AG04450 (cell line): ENCODE results near the gene HEPACAM2. TPM values are rescaled to one million over a fixed set of nuclear protein-coding genes. Genes with fewer than 3 reads are reported as not detected.

Source experiments
- CTCF ChIA-PET: fragments of 300-600, 350-600 bp; formaldehyde crosslinking; extraction: SDS; loops from one replicate; lab custom pipeline; 2022; ENCODE audit warnings: antibody characterized with exemption, inconsistent platforms; lab: Charles Lee
- POLR2A ChIA-PET: fragments of 350-600 bp; formaldehyde crosslinking; extraction: SDS; loops from one replicate; lab custom pipeline; 2021; ENCODE audit warnings: antibody characterized with exemption, inconsistent platforms; lab: Yijun Ruan, JAX
- DNase-seq: peaks from one replicate; pipeline ENCODE4 v3.0.0-alpha.2; 2011; ENCODE audit warnings: low read depth, low spot score
- H3K27ac ChIP-seq: one replicate; pipeline ENCODE4 v1.5.1; 2012; ENCODE audit warnings: low read depth, low read length, control low read depth
- H3K27me3 ChIP-seq: one replicate; pipeline ENCODE4 v1.6.0; 2012; ENCODE audit warnings: low read length; ENCODE audit not compliant: control insufficient read depth, insufficient read depth
- H3K4me3 ChIP-seq: 2 replicates; pipeline ENCODE4 v1.5.1; 2011; ENCODE audit warnings: mild to moderate bottlenecking, low read depth, low read length, control low read depth
- H3K9me3 ChIP-seq: 2 replicates; pipeline ENCODE4 v1.5.1; 2012; ENCODE audit warnings: low read length; ENCODE audit not compliant: control insufficient read depth, insufficient read depth
- polyA plus RNA-seq: library from polyadenylated mRNA; depleted of rRNA; stranded (reverse); fragments of >200 nt; gene quantifications from 2 replicates; pipeline ENCODE4 v1.2.3, GENCODE V29; 2011
- TF ChIP-seq, protein P1 (sequence below): IDR thresholded peaks from 2 replicates; pipeline ENCODE4 v1.5.1; 2011; ENCODE audit warnings: low read depth, low read length, control low read depth, inconsistent platforms

The HEPACAM2 gene
- polyA plus RNA-seq, 1 experiment = not detected

DNA sequence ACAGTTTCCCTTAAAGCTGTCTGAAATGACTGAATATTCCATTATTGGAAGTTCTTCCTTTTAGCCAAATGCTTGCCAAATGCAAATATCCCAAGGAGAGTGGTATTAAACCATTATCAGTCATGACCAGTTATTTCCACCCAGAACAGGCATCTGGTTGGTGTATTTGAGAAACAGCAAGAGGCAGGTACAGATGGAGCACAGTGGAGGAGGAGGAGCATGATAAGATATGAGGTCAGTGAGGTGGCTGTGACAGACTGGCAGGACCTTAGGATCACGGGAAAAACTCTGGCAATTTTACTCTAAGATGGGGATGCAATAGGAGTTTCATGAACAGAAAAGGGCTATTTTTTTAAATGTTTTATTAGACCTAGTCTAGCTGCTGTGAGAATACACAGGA is 6.4 kb downstream of the HEPACAM2 start:
- Histone ChIP-seq H3K9me3 (no peaks in the 10 kb centered on the region), H3K27me3 (peaks cover 10% of the 10 kb centered on the region), H3K4me3 (no peak overlapping the region), H3K27ac (no peak overlapping the region)
- TF ChIP-seq, protein P1, sequence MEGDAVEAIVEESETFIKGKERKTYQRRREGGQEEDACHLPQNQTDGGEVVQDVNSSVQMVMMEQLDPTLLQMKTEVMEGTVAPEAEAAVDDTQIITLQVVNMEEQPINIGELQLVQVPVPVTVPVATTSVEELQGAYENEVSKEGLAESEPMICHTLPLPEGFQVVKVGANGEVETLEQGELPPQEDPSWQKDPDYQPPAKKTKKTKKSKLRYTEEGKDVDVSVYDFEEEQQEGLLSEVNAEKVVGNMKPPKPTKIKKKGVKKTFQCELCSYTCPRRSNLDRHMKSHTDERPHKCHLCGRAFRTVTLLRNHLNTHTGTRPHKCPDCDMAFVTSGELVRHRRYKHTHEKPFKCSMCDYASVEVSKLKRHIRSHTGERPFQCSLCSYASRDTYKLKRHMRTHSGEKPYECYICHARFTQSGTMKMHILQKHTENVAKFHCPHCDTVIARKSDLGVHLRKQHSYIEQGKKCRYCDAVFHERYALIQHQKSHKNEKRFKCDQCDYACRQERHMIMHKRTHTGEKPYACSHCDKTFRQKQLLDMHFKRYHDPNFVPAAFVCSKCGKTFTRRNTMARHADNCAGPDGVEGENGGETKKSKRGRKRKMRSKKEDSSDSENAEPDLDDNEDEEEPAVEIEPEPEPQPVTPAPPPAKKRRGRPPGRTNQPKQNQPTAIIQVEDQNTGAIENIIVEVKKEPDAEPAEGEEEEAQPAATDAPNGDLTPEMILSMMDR = no peak
- ChIA-PET CTCF (interaction anchor here (1.1 kb wide), 1 partner anchor 9 kb away, joined by 3 read pairs; no protein-coding TSS in a partner anchor), POLR2A (no interaction called here)
- DNase-seq = no peak

DNA sequence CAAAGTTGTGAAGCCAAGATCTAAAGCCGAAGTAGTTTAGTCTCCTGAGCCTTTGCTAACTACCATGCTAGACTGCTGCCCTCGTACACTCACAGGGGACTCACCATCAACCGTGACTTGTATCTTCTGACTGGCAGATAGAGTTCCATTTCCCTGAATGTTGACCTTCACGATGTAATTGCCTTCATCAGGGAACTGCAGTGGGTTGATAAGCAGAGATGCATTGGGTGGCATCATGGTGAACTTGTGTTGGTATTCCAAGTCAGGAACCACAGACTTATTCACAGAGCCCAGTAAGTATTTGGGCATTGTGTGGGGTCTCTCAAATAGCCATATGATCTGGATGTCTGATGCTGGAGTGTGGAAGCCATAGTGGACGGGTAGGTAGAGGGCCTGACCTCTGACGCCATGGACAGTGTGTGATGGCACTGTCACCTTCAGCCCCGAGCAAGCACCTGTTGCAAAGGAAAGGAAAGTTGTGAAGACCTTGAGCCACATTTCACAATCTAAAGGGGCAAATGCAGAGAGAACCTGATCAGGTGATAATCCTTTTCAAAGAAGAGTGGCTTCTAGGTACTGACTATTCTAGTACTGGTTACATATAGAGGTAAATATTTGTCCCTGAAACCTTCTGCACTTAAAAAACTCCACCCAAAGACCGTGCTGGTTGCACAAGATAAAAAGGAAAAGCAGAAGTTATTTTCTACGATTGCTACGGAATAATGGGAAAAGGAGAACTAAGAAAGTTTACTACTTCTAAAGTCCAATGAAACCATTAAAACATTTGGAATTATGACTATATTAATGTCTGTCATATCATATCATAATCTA is 7.1 kb downstream of the HEPACAM2 start:
- ChIA-PET CTCF (interaction anchor here (1.1 kb wide), 1 partner anchor 10 kb away, joined by 3 read pairs; no protein-coding TSS in a partner anchor), POLR2A (no interaction called here)

DNA sequence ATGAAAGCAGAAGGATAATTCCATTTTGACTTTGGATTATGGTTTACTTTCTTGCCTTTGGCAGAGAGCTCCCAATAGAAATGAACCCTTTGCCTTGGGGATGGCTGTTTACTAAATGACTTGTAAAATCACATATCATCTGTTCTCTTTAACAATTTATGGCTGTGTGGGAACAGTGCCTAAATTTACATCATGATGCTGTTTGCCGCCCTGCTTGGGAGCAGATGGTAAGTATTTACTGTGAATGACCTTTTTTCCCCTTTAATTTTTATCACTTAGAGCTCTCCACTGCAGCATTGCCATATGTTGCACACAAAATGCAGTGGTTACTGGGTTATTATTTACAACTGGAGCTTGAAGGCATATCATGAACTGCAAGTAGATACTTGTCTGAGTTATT is 13.4 kb downstream of the HEPACAM2 start:
- H3K27me3 ChIP-seq = peaks cover 3% of the 10 kb centered on the region
- no peak overlapping the region for H3K27ac ChIP-seq
- TF ChIP-seq, protein P1 = no peak
- ChIA-PET CTCF (no interaction called here), POLR2A (no interaction called here)
- no peak overlapping the region for H3K4me3 ChIP-seq
- H3K9me3 ChIP-seq = no peaks in the 10 kb centered on the region
- no peak for DNase-seq

More for the DNA sequence above, 7.1 kb downstream of the HEPACAM2 start:
- Histone ChIP-seq H3K4me3 (no peak overlapping the region), H3K27me3 (peaks cover 10% of the 10 kb centered on the region), H3K27ac (no peak overlapping the region), H3K9me3 (no peaks in the 10 kb centered on the region)
- no peak for DNase-seq
- TF ChIP-seq, protein P1 = no peak

DNA sequence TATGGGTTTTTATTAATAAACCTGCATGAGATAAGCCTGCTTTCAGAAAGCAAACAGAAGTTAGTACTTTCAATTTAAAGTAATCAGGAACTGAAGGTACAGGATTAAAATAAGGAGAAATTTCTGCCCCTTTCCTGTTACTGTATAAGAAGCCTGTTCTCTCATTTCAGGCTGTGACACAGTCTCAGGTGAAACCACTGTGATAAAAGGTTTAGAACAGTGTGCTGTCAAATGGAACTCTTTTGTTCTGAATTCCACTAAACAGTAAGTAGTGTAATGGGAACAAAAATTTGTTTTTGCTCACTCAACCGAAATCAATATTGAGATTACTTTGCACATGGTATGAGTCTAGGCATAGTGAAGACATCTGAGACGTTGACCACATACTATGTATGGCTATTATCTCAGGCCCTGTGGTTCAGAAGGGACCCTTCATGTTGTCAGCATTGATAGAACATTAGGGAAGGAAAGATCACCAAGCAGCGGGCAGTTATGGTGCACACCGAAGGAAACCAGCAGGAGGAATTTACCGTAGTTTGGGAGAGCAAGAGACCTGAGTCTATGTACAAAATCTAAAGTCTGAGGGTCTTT is 14.9 kb downstream of the HEPACAM2 start:
- ChIA-PET POLR2A (no interaction called here), CTCF (no interaction called here)
- peaks cover 3% of the 10 kb centered on the region for H3K27me3 ChIP-seq
- H3K4me3 ChIP-seq = no peak overlapping the region
- H3K27ac ChIP-seq = no peak overlapping the region
- TF ChIP-seq, protein P1 = no peak
- DNase-seq = no peak
- no peaks in the 10 kb centered on the region for H3K9me3 ChIP-seq

DNA sequence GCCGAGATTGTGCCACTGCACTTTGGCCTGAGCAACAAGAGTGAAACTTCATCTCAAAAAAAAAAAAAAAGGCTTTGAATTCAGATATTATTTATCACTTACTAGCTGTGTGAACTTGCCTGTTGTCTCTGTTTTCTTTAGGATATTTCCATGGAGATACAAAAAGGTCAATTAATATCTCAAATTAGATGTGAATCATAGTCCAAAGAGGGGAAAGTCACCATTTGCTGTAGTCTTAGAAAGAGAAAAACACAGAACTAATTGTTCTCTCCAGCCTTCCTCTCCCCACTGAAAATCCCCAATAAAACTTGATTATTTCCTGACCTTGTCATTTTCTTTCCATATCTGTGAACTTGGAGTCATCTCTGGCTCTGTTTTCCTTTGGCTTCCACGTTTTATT is 21.2 kb downstream of the HEPACAM2 start:
- H3K9me3 ChIP-seq = no peaks in the 10 kb centered on the region
- H3K27me3 ChIP-seq = peaks cover 5% of the 10 kb centered on the region
- DNase-seq = no peak
- ChIA-PET POLR2A (no interaction called here), CTCF (interaction anchor here (1.1 to 1.2 kb wide), 2 partner anchors 23 to 24 kb away, joined by 3 to 7 read pairs; no protein-coding TSS in a partner anchor)
- H3K4me3 ChIP-seq = no peak overlapping the region
- TF ChIP-seq, protein P1 = no peak
- no peak overlapping the region for H3K27ac ChIP-seq
